Stimulated activated CD4-positive, alpha-beta T cell treated with anti-CD3 and anti-CD28 coated beads, Interleukin-2, amount 100 ng/mL, for 24 hours (primary cell): ENCODE data around the gene SAT2.
"Not testable (repeated sequence)": the region's sequence is repeated elsewhere in the genome, so short reads cannot be mapped to it uniquely, and the experiment has no call there.

Source experiments
- DNase-seq, 2 donors: peaks; one replicate each; pipeline ENCODE4 v3.0.0-alpha.2; 2020

The SAT2 gene

GRCh38 chr17:7633093-7633492 lies 5.5 kb upstream of the SAT2 start:
- DNase-seq: no peak

- DNase-seq: no peak
Measured at GRCh38 chr17:7632492-7632894, 4.9 kb upstream of the SAT2 start.

GRCh38 chr17:7631398-7632380 lies 4.1 kb upstream of the SAT2 start:
- no peak for DNase-seq

DNA sequence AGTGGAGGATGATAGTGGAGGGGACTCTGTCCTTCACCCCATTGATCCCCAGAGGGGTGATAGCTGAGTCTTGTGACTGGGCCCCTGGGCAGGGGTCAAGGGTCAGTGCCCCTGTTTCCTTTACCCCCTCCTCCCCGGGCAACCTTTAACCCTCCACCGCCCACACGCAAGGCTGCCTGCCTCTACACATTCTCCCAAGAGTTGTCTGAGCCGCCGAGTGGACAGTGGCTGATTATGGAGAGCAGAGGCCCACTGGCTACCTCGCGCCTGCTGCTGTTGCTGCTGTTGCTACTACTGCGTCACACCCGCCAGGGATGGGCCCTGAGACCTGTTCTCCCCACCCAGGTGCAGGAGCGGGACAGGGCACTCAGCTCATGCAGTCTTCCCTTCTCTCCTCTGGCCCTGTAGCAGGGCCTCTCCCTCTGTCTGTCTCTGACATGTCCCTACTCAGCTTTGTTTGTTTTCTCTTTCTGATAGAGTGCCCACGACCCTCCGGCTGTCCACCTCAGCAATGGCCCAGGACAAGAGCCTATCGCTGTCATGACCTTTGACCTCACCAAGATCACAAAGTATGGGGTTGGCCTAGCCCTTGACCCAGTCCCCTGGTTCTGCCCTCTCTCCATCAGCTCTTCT lies 2.4 kb upstream of the SAT2 start, which contains the start of gene SHBG:
Gene SHBG (plus strand): TSS at position 197 of the 633 bp plus-strand sequence. CDS start 38 bp downstream, at position 235.
- DNase-seq: no peak

DNA sequence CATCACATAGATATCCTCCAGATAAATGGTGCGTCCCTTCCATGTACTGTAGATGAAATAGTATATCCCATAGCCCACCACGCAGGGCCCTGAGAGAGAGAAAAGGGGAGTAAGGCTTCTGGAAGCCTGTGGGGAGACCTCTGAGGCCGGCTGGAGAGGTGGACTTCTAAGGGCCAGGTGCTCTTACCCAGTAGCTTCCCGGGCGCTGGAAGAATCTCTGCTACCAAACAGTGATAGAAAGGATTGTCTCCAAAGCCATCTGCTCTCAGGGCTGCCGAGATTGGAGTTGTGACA lies 718 bp downstream of the SAT2 start:
- no peak for DNase-seq

GRCh38 chr17:7626307-7626706 lies 1.3 kb downstream of the SAT2 start:
- no peak for DNase-seq

GRCh38 chr17:7625749-7626148 lies 1.9 kb downstream of the SAT2 start:
- not testable (repeated sequence) for DNase-seq

DNA sequence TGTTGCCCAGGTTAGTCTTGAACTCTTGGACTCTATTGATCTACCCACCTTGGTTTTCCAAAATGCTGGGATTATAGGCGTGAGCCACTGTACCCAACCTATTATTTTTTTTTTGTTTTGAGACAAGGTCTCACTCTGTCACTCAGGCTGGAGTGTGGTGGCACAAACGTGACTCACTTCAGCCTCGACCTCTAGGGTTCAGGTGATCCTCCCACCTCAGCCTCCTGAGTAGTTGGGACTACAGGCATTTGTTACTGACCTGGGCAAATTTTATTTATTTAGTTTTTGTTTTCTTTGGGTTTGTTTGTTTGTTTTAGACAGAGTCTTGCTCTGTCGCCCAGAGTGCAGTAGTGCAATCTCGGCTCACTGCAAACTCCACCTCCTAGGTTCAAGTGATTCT lies 4.0 kb downstream of the SAT2 start:
- no peak for DNase-seq

GRCh38 chr17:7620835-7621234 lies 6.8 kb downstream of the SAT2 start:
- DNase-seq: no peak

DNA sequence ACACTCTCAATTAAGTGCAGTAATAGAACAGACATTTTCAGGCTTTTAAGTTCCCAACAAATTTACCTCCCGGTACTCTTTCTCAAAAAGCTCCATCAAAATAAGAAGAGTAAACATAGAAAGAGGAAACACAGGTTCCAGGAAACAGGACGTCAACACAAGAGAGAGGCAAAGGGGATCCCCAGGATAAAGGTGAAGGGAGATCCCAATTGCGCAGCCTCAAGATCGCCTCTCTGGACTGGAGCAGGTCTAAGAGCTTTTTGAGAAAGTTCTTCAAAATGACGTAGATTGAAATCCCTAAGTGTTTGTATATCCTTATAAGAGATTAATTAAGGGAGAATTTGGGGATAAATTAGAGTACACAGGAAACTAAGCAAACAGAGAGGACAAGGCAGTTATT lies 9.0 kb downstream of the SAT2 start:
- no peak for DNase-seq

DNA sequence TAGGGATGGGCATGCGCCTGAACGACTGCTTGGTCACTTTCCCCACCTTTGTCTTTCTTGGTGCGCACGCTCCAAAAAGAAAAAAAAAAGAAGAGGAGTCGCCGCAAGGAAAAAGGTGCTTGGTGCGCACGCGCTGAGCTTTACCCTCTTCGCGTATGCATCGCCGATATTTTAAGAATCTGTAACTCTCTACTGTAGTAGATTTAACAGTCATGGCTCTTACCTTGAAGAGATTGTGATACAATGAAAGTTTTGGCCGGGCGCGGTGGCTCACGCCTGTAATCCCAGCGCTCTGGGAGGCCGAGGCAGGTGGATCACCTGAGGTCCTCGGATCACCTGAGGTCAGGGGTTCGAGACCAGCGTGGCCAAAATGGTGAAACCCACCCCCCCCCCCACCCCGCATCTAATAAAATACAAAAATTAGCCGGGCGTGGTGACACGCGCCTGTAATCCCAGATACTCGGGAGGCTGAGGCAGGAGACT lies 12.3 kb downstream of the SAT2 start:
- no peak for DNase-seq

DNA sequence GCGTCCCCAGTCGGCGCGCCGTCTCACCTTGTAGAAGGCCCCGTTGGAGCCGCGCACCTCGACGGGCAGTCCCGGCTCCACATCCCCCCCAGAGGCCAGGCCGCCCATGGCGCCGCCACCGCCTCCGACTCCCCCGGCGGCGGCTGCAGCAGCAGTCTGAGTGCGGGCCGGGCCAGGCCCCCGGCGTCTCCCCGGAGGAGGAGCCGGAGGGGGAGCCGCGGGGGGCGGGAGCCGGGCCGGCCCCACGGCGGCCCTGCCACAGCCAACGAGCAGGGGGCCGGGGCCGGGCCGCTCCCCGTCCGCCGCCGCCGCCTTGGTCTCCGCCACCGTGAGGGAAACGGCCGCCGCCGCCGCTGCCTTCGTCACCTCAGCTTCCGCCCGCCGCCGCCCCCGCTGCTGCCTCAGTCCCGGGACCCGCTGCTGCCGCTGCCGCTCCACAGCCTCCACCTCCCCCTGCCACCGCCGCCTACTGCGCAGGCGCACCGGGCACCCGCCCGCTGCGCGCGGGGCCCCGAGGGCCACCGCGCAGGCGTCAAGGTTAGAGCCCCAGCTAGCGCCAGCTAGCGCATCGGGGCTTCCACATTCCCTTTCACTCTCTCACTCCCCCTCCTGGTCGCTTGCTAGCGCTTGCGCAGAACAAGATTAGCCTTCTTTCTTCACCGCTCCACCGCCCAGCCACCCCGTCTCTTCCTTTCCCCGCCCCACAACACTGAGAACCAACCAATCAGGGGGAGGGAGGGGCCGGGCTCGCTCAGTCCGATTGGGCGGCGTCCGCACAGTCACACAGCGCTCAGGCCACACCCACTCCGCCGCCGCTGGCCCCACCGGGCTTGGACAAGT lies 13.0 kb downstream of the SAT2 start, which contains the start of gene FXR2:
Gene FXR2 (minus strand): TSS at position 473 of the 840 bp plus-strand sequence. CDS start 365 bp downstream, at position 108.
- DNase-seq: peak; percentile 99 to 100

DNA sequence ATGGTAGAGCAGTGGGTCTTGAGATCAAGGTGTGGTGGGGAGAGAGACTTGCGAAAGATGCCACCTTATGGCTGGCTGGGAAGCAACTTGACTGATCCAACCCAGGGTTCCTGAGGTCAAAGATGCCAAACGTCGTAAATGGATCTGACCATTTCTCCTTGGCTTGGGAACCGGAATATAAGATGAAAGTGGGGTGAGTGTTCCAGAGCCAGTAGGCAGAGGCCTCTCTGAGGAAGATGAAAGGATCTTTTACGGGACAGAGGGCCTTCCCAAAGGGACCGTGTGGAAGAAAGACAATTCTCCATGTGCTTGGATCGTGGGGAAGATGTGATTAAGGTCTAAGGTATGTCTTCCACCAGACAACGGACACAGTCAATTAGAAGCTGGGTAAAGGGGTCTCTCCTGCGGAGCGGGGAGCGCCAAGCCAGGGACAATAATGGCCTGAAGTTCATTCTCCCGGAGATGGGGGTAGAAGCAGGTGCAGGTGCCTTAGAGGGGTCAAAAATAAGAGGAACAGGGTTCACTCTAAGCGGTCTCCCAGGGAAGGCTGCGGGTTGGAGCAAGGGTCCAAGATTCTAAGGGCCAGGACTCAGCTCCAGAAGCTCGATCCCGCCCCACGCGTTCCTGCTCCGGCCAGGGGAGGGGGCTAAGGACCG lies 13.7 kb downstream of the SAT2 start:
- DNase-seq: no peak

DNA sequence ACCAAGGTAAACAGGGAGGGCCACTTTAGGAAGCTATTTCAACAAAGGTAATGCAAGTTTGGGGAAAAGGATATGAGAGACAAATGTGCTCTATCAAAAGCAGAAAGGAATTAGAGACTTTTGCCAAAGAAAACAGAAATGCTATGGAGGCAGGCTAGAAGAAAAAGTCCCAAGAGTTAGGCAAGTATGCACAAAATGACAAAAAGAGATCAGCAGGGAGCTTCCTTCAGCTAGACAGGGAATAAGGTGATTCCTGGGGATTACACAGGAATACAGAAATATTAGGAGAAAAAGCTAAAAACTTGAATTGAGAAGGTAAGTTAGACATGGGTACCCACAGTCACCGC lies 15.4 kb downstream of the SAT2 start:
- no peak for DNase-seq

GRCh38 chr17:7611635-7612293 lies 15.9 kb downstream of the SAT2 start:
- DNase-seq: no peak

- no peak for DNase-seq
Measured at GRCh38 chr17:7610641-7611040, 17.0 kb downstream of the SAT2 start.

- DNase-seq: no peak
Measured at GRCh38 chr17:7606280-7606679, 21.3 kb downstream of the SAT2 start.

- DNase-seq: not testable (repeated sequence)
Measured at GRCh38 chr17:7597561-7597960, 30.1 kb downstream of the SAT2 start.

GRCh38 chr17:7593296-7593695 lies 34.3 kb downstream of the SAT2 start:
- DNase-seq: no peak

GRCh38 chr17:7592422-7593021 lies 35.1 kb downstream of the SAT2 start:
- DNase-seq: no peak

DNA sequence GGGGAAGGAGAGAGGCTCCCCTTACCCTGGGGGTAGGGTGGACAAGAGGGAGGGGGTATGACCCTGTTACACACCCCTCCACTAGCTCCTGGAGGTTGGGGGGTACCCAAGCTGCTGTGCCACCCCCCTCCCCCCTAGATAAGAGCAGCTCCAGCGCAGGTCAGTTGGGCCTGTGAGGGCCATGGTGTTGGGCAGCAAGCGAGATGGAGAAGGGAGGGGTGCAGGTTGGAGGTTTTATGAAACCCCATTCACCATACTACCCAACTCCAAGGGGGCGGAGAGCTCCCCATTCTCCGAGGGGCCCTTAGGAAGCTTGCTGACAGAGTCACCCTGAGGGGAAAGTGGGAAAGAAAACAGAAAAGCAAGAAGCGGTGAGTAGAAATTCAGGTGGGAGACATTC lies 36.0 kb downstream of the SAT2 start:
- no peak for DNase-seq

GRCh38 chr17:7590743-7591142 lies 36.9 kb downstream of the SAT2 start:
- no peak for DNase-seq
